Ovary (tissue), 3 donors: ENCODE results near the gene GPR25.

Source experiments
- CTCF ChIP-seq, 3 donors: fragments of 450-650 bp in 2 of 3; fragments of 200-600 bp in 1 of 3; IDR thresholded peaks; one replicate each; pipeline versions ENCODE4 v1.5.1 to v1.8.0; 2016 to 2022; ENCODE audit warnings: antibody characterized with exemption in 3 of 3, mild to moderate bottlenecking in 1 of 3
- EP300 ChIP-seq: sonication (generic); formaldehyde crosslinking; IDR thresholded peaks from one replicate; pipeline ENCODE4 v1.6.1; 2017; ENCODE audit warnings: antibody characterized with exemption
- POLR2A ChIP-seq: fragments of 450-650 bp; IDR thresholded peaks from one replicate; pipeline ENCODE4 v1.6.1; 2017; ENCODE audit warnings: antibody characterized with exemption, mild to moderate bottlenecking, moderate library complexity
- donor health status: DM: no; HTN: no; CAD: no.

DNA sequence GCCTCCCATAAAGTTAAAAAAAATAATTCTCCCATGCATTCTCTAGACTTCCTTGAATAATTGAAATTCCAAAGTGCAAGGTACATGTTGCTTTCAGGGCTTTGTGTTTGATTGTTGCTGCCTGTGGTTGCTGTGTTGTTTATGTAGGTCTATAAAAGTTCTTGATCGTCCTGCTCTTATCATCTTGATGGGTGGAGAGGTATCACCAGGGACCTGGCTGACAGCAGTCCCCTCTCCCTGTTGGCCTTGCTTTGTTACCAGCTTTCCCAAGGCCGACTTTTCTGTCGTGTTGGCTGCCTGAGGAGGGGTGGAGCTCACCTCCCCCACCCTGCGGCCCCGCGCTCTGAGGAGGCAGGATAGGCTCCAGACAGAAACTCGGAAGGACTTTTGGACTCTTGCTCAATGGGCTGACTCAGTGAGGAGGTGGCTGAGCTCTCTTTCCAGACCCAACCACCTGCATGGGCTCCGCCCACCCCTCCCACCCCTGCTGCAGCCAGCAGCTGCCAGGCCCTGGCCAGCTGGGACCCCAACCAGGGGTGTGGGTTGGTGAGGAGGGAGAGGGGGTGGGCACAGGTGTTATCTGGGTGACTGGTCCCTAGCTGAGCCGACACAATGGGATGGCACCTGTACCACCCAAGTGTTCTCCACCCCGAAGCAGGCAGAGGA lies 23.9 kb downstream of the GPR25 start:
- no peak for TF ChIP-seq CTCF (IDR thresholded peaks at IDR 0.05)
- no peak for TF ChIP-seq POLR2A
- TF ChIP-seq EP300, result no peak
